ENCODE data around the gene NSD1.

Gene NSD1

GRCh38 chr5:177092178-177093081 lies 41.1 kb upstream of the NSD1 start:
- Mint-ChIP-seq H3K27me3 (ENCODE audit: low read depth, poor library complexity) (peaks cover 17% of the 10 kb centered on the region), H3K4me3 (no peak overlapping the region), H3K36me3 (ENCODE audit: low read depth) (peaks cover 4% of the 10 kb centered on the region), H3K9me3 (no peaks in the 10 kb centered on the region), H3K27ac (peak overlapping the region; percentile 25), H3K4me1 (peaks cover 35% of the 10 kb centered on the region)
- no peak for DNase-seq
- no peak for TF ChIP-seq CTCF (IDR thresholded peaks at IDR 0.05)

GRCh38 chr5:177093082-177093712 lies 40.4 kb upstream of the NSD1 start:
- DNase-seq, result no peak
- TF ChIP-seq CTCF (IDR thresholded peaks at IDR 0.05), result no peak
- Mint-ChIP-seq H3K4me1 (peaks cover 29% of the 10 kb centered on the region), H3K27me3 (ENCODE audit: low read depth, poor library complexity) (peaks cover 12% of the 10 kb centered on the region), H3K9me3 (no peaks in the 10 kb centered on the region), H3K36me3 (ENCODE audit: low read depth) (peaks cover 4% of the 10 kb centered on the region), H3K27ac (no peak overlapping the region), H3K4me3 (no peak overlapping the region)

- Mint-ChIP-seq H3K27ac (no peak overlapping the region), H3K4me1 (peaks cover 27% of the 10 kb centered on the region), H3K36me3 (ENCODE audit: low read depth) (peaks cover 4% of the 10 kb centered on the region), H3K4me3 (no peak overlapping the region), H3K9me3 (no peaks in the 10 kb centered on the region), H3K27me3 (ENCODE audit: low read depth, poor library complexity) (peaks cover 9% of the 10 kb centered on the region)
- DNase-seq, result no peak
- no peak for TF ChIP-seq CTCF (IDR thresholded peaks at IDR 0.05)
These were observed 39.8 kb upstream of the NSD1 start for GRCh38 chr5:177093803-177094202.

GRCh38 chr5:177094224-177095087 lies 39.1 kb upstream of the NSD1 start:
- H3K27ac Mint-ChIP-seq, result peak overlapping the region; percentile 48
- DNase-seq, result no peak
- H3K36me3 Mint-ChIP-seq (ENCODE audit: low read depth), result peaks cover 4% of the 10 kb centered on the region
- no peaks in the 10 kb centered on the region for H3K9me3 Mint-ChIP-seq
- peaks cover 14% of the 10 kb centered on the region for H3K27me3 Mint-ChIP-seq (ENCODE audit: low read depth, poor library complexity)
- TF ChIP-seq CTCF (IDR thresholded peaks at IDR 0.05), result no peak
- peaks cover 28% of the 10 kb centered on the region for H3K4me1 Mint-ChIP-seq
- no peak overlapping the region for H3K4me3 Mint-ChIP-seq

GRCh38 chr5:177095088-177095669 lies 38.4 kb upstream of the NSD1 start:
- Mint-ChIP-seq H3K36me3 (ENCODE audit: low read depth) (peaks cover 4% of the 10 kb centered on the region), H3K27ac (no peak overlapping the region), H3K9me3 (no peaks in the 10 kb centered on the region), H3K4me3 (no peak overlapping the region), H3K4me1 (peaks cover 30% of the 10 kb centered on the region), H3K27me3 (ENCODE audit: low read depth, poor library complexity) (peaks cover 19% of the 10 kb centered on the region)
- DNase-seq, result no peak
- TF ChIP-seq CTCF (IDR thresholded peaks at IDR 0.05), result no peak

Data from nephron progenitor cell (in vitro differentiated cells).